ENCODE measurements around the gene KLRK1. TPM values are rescaled to one million over a fixed set of nuclear protein-coding genes. Genes with fewer than 3 reads are reported as not detected.
"Not testable (repeated sequence)": the region's sequence is repeated elsewhere in the genome, so short reads cannot be mapped to it uniquely, and the experiment has no call there.

Gene KLRK1
- total RNA-seq, 1 donor = under 0.01 TPM

GRCh38 chr12:10390991-10391390 lies 1.1 kb upstream of the KLRK1 start:
- not testable (repeated sequence) for DNase-seq (ENCODE audit: low read depth in 2 of 3, low spot score in 2 of 3)

DNA sequence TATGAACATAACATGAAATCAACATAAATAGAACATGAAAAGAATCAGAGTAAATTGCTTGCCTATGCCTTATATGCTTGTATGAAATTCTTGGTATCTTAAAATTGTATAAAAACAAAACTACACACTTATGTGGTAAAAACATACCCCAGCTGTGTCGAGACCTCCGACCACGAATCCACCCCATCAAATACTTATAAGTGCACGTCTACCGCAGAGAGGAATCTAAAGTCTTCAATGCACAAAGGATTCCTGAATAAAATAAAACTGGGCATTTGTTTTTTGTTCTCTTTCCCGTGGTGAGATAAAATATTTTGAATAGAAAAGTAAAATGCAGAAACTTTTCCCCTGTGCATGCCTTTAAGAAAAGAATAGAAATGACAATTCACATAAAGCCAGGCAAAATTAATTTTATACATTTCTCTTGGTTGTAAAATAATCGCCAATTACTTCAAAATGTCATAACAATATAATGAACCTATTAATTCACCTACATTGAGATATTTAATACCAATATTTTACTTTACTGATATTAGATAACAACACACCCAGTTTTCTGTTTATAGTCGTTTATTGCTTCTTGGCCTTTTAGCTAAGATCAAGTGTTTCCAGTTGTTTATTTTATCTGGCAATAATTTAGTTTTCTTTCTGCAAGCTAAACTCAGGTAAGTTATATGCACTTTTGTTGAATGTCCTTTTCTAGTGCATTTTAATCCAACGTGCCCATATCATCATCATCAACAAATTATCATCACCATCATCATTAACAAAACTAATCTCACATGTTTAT lies 1.0 kb downstream of the KLRK1 start:
- no peak for DNase-seq (ENCODE audit: low read depth in 2 of 3, low spot score in 2 of 3)

- not testable (repeated sequence) for DNase-seq (ENCODE audit: low read depth in 2 of 3, low spot score in 2 of 3)
Observed at GRCh38 chr12:10387498-10387897, 2.3 kb downstream of the KLRK1 start.

DNA sequence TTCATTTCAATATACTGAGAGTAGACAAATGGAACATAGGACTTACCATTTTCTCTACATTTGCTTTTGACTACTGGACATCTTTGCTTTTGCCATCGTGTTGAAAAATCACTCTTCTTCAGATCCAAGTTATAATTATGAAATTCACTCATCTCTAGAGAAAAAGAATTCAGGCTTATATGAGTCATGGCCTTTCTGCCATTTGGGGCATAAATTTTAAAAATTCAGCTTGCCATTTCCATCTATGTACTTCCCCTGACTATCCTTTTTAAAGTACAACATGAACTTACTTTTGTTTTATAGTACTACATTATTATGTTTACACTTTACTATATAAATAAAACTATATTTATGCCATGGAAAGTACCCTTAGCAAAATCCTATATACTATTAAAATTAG lies 3.0 kb downstream of the KLRK1 start:
- DNase-seq (ENCODE audit: low read depth in 2 of 3, low spot score in 2 of 3) = no peak

DNA sequence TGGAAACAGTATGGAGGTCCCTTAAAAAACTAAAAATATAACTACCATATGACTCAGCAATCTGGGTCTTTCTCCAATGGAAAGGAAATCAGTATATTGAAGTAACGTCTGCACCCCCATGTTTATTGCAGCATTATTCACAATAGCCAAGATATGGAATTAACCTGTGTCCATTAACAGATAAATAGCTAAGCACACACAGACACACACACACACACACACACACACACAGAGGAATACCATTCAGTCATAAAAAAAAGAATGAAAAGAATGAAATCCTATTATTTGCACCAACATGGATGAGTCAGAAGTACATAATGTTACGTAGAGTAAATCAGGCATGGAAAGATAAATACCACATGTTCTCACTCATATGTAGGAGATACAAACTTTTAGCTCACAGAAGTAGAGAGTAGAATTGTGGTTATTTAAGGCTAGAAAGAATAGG lies 4.7 kb downstream of the KLRK1 start:
- no peak for DNase-seq (ENCODE audit: low read depth in 2 of 3, low spot score in 2 of 3)

DNA sequence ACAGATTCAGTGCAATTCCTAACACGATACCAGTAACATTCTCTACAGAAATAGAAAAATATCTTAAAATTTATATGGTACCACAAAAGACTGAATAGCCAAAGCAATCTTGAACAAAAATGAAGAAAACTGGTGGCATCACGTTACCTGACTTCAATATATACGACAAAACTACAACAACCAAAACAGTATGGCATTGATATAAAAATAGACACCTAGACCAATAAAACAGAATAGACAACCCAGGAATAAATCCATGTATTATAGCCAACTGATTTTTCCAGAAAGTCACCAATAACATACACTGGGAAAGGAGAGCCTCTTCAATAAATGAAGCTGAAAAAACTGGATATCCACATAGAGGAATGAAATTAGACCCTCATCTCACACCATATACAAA lies 5.7 kb downstream of the KLRK1 start:
- no peak for DNase-seq (ENCODE audit: low read depth in 2 of 3, low spot score in 2 of 3)

DNA sequence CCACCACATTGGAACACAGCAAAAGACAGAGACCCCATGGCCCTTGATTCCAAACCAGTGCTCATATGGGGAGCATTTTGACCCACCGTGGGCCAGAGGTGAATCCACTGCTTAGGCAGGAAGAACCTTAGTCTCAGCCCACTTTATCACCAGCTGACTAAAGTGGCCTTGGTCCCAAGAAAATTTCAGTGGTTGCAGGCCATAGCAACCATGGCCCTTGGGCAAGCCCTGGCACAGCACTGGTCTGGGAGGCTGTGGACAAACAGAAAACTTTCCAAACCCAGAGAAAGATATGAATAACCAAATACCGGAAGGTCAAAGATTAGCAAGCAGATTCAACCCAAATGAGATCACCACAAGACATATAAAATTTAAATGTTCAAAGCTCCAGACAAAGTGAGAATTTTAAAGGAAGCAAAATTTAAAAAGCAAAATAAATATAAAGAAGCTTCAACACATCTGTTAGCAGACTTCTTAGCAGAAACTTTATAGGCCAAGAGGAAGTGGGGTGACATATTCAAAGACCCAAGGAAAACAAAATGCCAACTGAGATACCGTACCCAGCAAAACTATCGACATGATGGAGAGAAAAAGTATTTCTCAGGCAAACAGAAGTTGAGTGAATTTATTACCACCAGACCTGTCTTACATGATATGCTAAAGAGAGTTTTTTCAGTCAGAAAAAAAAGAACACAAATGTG lies 7.8 kb downstream of the KLRK1 start:
- DNase-seq (ENCODE audit: low read depth in 2 of 3, low spot score in 2 of 3) = no peak

DNA sequence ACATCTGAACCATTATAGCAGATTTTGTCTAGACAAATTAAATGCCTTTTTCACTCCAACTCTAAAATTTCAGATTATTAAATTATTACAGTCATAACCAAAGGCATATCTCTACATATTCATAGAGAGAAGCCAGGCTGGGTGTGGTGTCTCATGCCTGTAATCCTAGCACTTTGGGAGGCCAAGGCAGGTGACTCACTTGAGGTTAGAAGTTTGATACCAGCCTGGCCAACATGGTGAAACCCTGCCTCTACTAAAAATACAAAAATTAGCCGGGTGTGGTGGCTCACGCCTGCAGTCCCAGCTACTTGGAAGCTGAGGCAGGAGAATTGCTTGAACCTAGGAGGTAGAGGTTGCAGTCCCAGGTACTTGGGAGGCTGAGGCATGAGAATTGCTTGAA lies 11.1 kb downstream of the KLRK1 start:
- not testable (repeated sequence) for DNase-seq (ENCODE audit: low read depth in 2 of 3, low spot score in 2 of 3)

DNA sequence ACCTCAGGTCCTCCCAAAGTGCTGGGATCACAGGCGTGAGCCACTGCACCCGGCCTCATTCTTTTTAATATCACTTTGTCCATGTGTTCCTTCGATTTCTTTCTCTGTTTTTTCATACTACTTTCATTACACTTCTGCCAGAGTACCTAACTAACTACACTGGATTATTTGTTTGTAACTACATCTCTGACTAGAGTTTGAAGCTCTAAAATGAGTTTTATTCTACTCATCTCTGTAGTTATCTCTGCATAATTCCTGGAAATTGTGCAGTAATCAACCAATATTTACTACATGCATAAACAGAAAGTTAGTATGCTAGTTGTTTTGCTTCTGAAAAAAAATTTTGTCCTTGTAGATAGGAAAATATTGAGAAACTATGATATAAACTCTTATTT lies 15.2 kb downstream of the KLRK1 start:
- no peak for DNase-seq (ENCODE audit: low read depth in 2 of 3, low spot score in 2 of 3)

- no peak for DNase-seq (ENCODE audit: low read depth in 2 of 3, low spot score in 2 of 3)
Observed at GRCh38 chr12:10372559-10372958, 17.3 kb downstream of the KLRK1 start.

GRCh38 chr12:10371893-10372535 lies 17.8 kb downstream of the KLRK1 start:
- not testable (repeated sequence) for DNase-seq (ENCODE audit: low read depth in 2 of 3, low spot score in 2 of 3)

DNA sequence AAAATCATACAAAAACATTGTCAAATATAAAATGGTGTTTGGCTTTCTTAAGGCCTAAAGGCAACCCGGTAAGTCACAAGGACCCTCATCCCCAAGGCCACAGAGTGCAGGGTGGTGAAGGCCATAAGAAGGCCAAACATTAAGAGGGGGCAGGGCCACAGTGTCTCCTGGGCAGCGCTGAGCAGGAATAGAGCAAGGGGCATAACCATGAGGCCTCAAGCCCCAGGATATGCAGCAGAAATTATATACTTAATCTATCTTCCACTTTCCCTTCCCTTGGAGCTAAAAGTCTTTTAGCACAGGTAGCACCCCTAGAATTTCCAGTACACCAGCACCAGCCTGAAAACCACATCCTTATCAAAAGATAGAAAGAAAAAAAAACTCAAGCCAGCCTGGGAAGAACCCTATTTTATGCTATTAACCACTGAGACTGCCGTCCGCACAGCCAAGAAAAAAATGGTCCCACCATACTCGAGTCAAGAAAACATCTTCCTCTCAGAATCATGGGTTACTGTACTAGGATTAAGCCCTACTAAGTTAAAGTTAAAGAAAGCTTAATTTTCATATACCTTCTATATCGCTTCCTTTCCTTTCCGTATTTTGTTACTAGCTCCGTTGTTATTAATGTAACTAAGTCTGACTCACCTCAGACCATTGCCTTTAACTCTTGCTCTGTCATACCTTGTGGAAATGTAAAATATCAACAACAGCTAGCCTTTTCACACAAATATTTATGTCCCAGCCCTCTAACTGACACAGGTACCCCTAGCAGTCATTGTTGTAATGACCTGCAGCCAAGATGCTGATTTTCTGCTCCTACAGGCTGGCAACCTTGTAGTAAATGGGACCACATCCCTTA lies 20.1 kb downstream of the KLRK1 start:
- DNase-seq (ENCODE audit: low read depth in 2 of 3, low spot score in 2 of 3) = no peak

DNA sequence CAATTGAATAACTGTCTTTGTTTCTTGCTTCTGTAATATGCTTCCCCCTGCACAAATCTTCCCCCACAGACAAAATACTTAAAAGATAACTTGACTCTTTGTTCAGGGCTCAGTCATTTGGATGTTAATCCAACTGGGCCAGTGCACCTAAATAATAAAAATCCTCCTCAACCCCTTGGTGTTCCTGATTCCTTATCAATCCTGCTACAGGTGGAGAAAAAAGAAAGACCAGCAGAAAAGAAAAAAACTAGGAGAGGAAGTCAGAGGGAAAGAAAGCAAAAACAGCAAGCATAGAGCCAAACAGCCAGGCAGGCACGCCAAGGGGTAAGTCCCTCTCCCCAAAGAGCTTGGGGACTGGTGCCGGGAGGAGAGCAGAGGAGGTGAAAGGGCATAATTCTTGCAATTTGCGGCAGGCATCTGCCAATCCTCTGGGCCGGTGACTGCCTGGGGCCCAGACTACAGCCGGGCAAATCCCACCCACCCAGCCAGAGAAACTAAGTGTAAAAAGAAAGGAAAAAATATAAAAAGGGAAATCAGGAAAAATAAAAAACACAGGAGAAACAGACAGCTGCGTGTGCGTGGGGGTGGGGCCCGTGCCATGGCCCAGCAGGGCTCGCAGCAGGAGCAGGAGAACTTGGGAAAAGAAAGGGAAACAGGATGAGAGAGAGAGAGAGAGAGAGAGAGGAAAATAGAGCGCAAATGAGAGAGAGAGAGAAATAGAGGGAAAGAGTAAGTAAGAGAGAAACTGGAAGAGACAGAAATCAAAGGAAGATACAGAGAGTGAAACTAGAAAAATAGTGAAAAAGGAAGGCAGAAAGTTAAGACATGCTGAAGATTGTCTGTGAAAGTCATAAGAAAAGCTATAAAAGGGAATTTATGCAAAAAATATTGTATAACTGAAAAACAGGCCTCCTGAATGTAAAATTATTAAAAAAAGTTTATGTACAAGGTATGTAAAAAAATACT lies 21.4 kb downstream of the KLRK1 start:
- no peak for DNase-seq (ENCODE audit: low read depth in 2 of 3, low spot score in 2 of 3)

DNA sequence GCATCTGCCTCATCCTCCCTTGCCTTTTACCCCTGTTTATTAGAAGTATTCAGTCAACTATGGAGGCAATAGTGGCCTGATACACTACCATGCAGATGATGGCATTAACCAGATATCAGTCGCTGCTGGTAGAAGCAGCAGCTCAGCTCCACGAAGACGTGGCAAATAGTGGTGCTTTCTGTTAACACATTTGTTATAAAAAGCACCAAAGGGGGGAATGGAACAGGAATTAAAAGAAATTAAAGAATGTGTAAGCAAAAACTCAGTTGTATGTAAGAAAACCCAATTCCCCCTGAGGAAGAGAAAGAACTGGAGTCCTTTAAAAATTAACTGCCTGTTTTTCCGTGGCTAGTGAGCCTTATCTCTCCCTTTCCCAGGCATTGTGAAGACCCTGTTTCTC lies 22.1 kb downstream of the KLRK1 start:
- not testable (repeated sequence) for DNase-seq (ENCODE audit: low read depth in 2 of 3, low spot score in 2 of 3)

GRCh38 chr12:10366875-10367274 lies 23.0 kb downstream of the KLRK1 start:
- peak in 2 of 3 donors; percentile 66 to 85 for DNase-seq (ENCODE audit: low read depth in 2 of 3, low spot score in 2 of 3)

DNA sequence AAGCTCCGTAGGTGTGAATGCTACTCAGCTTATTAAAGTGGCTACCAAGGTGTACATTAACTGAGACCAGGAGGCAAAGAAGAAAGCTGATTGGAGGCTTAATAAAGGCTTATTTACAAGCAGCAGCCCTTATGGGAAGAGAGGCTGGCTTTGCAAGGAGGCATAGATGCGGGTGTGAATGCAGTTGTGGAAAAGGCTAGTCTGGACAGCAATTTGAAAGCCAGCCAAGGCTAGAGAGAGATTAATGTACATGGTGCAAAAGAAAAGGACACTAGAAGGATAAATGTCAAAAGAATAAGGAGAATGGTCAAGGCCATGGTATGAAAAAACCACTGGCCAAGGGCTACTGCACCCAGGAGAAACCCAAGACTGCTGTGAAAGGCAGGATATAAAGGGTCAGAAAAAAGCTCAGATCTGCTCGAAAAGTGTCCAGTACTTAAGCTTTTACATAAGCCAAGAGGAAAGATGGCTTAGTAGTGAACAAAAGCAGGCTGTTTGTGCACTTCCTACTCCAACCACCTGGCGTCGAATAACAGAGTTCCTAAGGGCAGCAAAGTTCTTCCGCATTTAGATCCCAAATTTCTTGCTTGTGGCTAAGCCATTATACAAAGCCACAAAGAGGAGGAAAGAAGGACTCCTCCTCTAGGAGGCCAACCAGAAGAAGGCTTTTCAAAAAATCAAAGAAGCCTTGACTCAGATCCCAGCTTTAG lies 24.0 kb downstream of the KLRK1 start:
- peak in 1 of 3 donors; percentile 33 for DNase-seq (ENCODE audit: low read depth in 2 of 3, low spot score in 2 of 3)

DNA sequence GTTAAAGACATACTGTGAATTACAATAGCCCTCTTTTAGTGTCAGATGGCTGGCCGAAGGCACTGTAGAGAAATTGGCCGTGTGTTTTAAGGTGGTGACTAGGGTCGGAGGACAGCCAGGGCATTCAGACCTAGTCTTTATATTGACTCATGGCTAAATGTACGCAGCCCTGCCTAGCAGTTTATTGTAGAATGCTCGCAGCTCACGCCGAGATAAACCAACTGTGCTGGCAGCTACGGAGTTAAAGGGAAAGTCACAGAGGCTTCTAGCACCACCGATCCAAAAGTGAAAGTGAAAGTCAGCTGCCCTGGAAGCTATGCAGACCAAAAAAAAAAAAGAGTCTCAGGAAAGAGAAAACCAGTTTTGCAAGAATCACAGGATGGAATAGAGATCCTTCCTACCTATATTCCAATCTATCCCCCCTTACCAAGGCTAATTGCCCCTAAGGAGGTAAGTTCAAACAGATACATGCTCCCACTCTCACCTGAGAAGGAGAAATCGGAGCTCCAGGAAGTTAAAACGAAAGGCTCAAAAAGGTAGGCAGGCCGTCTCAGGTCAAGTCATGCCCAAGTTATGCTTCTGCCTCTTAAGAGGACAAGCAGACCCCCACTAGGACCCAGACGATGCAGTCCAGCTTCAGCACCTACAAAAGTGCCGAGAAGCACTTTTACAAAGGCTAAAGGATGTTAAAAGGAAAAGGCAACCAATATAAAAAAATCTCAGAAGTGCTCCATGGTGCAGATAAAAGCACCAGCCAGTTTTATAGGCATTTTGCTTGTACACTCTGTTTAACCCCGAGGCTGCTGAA lies 24.8 kb downstream of the KLRK1 start:
- DNase-seq (ENCODE audit: low read depth in 2 of 3, low spot score in 2 of 3) = peak; percentile 53 to 91 (median 87)

All from hematopoietic multipotent progenitor cell (in vitro differentiated cells).